DMS53 (cell line): Measurements from ENCODE around the gene TRUB2.
A peak's percentile ranks its signal among the peaks of the same experiment; 100 is the strongest.
"Not testable (repeated sequence)": the region's sequence is repeated elsewhere in the genome, so short reads cannot be mapped to it uniquely, and the experiment has no call there.

Experiments
- DNase-seq: peaks from one replicate; lab custom pipeline; 2025; lab: John Stamatoyannopoulos, UW

Gene TRUB2

DNA sequence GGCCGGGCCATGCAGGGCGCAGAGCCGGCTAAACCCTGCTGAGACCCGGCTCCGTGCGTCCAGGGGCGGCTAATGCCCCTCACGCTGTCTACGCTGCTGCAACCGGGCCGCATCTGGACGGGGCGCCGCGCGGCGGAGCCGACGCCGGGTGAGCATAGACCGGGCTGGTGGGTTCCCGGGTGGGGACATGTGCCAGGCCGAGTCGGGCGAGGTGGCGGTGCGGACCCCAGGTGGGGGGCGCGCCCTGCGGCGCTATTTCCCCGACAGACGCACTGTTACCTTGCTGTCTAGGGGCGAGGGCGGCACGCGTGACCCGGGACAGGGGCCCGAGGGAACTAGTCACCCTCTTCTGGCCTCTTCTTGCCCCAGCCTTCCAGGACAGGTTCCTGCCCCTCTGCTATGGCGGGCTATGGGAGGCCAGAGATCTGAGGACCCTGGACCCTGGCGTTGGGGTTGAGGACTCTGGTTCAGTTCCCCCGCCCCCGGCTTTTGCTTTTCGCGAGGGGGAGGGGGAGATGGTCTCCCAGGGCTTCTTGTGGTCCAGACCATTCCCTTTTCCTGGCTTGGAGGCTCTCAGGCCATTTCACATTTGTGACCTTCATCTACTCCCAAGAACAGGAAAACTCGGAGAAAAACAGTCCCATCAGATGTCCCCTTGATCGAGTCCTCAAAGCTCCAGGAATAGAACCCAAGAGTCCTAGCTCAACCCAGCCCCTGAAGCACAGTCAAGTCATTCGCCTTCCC is 18.6 kb upstream of the TRUB2 start:
- DNase-seq, result peak; percentile 68

DNA sequence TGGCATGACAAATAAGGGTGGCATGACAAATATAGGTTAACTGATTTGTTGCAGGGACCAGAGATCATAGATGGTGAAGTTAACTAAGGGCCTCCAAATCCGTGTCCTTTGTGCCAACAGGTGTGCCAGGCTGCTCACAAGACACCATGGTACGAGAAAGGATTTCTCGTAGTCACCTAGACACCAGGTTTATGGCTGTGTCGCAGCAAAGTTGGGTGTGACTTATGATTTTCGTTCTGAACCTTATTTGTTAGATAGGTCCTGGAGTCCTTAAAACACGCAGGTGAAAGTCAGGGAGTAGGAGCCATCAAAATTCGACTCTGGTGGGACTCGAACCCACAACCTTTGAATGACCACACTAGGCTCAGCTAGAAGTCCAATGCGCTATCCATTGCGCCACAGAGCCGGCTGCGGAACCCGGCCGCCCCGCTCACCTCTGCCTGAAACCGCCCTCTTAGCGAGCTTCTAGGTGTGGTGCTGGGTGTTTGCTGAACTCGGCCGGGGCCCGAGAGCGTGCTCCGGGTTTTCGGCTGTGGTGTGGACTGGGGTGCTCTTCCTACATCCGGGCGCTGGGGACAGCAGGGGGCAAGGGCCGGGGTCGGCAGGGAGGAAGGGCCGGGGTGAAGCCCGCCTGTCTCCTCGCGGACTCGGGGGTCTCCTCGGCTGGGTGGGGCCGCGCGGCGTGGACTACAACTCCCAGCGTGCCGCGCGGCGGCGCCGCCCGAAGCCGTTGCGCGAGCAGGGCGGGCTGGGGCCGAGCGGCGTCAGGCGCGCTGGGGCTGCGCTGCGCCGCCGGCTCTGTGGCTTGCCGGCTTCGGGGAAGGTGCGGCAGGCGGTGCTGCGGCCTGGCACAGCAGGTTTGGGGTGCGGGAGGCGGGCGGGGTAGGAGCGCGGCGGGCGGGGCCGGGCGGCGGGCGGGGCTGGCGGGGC is 17.8 kb upstream of the TRUB2 start, which contains the start of gene SLC27A4:
TSS of gene SLC27A4 (plus strand) at position 767 of the 930 bp plus-strand sequence. CDS start 2,606 bp downstream, outside the sequence.
- peak; percentile 95 for DNase-seq

DNA sequence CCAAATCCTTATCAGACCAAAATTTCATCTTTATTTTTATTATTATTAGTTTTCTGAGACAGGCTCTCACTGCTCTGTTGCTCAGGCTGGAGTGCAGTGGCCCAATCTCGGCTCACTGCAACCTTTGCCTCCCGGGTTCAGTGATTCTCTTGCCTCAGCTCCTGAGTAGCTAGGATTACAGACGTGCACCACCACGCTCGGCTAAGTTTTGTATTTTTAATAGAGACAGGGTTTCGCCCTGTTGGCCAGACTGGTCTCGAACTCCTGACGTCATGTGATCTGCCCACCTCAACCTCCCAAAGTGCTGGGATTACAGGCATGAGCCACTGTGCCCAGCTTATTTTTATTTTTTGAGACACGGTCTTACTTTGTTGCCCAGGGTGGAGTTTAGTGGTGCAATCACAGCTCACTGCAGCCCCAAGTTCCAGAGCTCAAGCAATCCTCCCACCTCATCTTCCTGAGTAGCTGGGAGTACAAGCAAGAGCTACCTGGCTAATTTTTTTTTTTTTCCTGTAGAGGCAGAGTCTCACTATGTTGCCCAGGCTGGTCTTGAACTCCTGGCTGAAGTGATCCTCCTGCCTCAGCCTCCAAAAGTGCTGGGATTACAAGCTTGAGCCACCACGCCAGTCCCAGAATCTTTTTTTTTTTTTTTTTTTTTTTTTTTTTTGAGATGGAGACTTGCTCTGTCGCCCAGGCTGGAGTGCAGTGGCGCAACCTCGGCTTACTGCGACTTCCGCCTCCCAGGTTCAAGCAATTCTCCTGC is 16.8 kb upstream of the TRUB2 start:
- DNase-seq, result not testable (repeated sequence)

DNA sequence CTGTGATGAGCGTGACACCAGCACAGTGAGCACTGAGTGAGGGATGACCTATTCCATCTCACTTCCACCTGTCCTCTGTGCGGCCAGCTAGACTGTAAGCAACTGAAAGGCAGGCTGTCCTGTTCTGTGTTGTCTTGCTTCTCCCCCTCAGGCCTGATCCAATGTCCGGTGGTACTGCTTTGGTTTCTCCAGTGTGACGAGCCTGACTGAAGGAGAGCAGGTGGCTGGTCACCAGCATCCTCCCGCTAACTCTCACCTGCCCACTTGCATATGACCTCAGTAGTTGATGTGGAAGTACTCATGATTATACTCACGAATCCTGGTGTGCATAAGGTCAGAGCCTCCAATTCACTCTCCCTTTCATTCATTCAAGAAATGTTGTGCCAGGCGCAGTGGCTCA is 15.7 kb upstream of the TRUB2 start:
- DNase-seq, result peak; percentile 34

DNA sequence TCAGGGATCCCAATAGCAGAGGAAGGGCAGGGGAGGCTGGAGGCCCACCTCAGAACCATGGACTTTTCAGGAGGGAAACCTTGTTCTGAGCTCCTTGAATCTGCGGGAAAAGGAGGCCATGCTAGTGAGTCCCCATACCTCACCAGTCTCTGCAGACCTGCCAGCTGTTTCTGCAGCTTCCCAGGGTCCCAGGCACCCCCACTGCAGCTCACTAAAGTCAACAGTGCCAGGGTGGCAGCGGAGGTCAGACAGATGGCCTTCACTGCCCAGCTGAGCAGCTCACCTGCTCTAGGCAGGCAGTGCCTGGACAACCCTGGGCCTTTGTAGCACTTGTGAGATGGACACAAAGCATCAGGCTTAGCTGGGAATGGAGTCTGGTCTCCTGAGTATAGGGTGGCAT is 13.7 kb upstream of the TRUB2 start:
- DNase-seq, result no peak

DNA sequence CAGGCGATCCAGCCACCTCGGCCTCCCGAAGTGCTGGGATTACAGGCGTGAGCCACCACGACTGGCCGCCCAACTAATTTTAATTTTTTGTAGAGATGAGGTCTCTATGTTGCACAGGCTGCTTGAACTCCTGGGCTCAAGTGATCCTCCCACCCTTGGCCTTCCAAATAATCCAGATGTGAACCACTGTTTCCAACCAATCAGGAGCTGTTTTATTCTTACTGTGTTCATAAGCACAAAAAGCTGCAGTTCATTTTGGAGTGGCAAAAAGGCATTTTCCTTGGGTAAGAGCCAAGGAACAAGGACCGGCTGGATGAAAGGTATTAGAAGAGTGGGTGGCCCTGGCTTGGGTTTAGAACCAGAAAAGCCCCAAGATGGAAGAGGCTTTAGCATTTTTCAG is 12.9 kb upstream of the TRUB2 start:
- DNase-seq, result no peak

DNA sequence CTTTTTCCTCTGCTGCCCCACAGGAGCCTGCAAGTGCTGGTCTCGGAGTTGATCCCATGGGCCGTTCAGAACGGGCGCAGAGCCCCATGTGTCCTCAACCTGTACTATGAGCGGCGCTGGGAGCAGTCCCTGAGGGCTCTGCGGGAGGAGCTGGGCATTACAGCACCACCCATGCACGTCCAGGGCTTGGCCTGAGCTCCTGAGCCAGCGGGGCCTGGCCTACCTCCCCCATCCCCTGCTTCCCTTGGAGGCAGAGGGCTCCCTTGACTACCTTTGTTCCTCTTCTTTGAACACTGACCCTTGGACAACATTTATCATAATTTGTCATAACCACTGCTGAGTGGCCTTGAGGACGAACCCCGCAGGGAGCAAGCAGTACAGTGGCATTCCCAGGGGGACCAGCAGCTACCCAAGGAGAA is 11.2 kb upstream of the TRUB2 start:
- no peak for DNase-seq

DNA sequence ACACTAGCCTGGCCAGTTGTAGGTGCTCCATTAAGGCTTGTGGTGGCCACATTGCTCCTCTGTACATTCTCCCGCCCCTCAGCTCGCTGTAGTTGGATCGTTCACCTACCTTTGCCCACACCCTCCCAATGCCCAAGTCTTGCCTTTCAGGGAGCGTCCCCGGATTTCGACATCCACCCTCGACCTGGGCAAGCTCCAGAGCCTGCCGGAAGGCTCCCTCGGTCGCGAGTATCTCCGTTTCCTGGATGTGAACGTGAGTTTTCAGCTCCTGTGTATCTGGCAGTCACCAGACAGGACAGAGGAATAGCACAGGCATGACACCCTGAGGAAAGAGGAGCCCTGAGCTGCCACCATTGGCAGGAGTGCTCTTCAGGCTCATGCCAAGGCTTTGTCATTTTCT is 3.4 kb upstream of the TRUB2 start:
- DNase-seq, result no peak

DNA sequence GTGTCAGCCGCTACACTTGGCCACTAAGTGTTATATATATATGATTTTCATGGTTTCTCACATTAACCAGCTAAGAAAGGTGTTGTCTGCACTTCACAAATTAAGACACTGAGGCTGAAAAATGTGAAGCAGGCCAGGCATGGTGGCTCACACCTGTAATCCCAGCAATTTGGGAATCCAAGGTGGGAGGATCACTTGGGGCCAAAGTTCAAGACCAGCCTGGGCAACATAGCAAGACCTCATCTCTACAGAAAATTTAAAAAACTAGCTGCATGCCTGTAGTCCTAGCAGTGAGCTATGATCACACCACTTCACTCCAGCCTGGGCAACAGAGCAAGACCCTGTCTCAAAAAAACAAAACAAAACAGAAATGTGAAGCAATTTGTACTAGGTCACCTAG is 2.2 kb upstream of the TRUB2 start:
- no peak for DNase-seq

DNA sequence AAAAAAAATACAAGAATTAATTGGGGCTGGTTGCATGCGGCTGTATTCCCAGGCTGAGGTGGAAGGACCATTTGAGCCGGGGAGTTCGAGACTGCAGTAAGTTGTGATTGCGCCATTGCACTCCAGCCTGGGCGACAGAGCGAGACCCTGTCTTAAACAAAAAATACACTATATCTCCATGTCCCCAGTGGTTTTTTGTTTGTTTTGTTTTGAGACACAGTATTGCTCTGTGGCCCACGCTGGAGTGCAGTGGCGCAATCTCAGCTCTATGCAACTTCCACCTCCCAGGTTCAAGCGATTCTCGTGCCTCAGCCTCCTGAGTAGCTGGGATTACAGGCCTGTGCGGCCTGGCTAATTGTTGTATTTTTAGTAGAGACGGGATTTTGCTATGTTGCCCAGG is 1.5 kb upstream of the TRUB2 start:
- DNase-seq, result no peak

DNA sequence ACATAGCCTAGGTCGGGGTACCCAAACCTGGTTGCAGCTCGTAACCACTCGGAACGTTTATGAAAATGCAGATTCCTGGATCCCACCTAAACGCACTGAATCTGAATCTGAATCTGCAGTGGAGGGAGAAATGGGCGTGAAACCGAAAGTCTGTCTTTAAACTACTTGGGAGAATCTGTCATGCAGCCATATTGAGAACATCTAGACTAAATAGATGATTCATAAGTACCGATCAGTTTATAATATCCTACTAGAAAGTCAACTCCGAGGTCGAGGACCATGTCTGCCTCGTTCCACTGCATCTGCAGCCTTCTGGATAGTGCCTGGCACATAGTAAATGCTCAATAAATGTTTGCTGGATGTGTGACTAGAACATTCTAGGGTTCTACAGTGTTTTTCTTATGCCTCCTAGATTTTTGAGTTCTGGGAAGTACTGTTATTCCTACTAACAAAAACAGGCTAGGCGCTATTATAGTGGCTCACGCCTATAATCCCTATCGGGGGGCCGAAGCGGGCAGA is 1.0 kb upstream of the TRUB2 start:
- no peak for DNase-seq

DNA sequence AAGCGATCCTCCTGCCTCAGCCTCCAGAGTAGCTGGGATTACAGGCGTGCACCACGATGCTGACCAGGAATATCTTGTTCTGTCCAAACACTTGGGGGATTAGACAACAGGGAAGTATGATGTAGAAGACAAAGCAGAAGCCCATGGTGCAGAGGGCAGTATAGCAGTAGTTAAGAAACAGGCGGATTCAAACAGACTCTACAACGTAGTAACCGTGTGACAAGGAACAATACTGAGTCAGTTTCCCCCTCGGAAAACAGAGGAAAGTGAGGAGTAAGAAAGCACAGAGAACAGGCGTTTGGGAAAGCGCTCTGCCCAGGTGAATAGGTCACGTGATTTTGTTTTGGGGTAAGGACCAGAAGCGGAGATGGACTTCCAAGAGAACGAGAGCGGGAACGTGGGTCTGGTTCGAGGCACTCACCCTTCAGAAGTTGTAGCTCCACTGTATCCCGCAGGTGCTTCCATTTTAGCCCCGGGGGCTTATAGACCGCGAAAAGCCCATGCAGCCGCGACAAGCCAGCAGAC is 306 bp downstream of the TRUB2 start:
- no peak for DNase-seq

DNA sequence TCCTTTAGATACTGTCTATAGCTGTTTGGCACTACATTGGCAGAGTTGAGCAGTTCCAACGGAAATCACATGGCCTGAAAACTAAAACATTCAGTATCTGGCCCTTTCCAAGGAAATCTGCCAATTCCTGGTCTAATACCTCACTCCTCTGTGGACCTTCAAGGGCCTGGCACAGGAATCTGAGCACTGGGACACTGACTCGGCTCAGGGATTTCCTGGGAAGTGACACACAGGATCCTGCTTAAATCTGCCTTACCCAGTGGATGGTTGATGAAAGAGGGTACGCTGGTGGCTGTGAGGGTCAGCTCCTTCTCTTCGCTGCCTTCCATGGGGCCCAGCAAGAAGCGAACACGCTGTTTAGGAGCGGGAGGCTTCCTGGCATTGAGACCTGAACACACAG is 904 bp downstream of the TRUB2 start:
- DNase-seq, result no peak

DNA sequence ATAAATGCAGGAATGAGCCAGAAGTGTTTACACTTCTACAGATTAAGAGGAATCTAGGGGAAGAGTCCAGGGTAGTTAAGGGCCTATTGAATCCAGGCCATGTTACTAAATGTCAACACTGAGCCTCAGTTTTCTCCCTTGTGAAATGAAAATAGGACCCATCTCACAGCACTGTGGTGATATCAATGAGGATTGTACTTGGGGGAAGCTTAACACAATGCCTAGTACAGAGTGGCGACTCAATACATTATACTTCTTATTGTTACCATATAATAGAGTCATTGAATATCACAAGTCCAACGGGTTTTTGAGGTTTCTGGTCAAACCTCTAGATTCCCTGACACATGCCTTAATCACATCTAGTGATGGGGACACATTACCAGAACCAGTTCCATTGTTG is 4.6 kb downstream of the TRUB2 start:
- DNase-seq, result no peak

DNA sequence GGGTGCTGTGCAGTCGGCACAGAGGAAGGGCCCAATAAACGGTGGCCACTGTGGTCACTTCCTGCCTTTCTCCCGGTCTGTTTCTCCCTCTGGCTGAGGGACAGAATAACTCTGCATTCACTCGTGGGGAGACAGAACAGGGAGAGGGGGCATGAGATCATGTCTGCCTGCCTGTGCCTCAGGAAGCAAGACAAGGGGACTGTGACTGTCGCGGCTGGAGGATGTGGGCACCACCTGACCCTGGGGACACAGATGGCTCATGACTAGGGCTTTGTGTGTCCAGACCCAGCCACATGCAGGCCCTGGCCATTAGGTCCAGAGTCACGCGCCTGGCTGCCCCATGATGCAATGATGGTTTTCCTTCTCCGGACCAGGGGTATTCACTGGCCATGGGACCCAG is 5.8 kb downstream of the TRUB2 start:
- DNase-seq, result no peak

DNA sequence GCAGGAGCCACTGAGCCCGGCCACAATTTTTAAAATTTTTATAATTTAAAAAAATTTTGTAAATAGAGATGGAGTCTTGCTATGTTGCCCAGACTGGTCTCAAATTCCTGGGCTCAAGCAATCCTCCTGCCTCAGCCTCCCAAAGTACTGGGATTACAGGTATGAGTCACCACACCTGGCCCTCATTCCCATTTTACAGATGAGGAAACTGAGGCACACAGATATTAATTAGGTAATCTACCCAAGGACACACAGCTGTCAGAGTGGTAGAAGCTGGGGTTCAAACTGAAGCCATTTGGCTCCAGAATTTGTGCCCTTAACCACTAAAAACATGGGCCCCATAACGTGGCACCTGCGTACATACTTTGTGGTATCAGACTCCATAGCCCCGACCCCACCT is 7.5 kb downstream of the TRUB2 start:
- no peak for DNase-seq

DNA sequence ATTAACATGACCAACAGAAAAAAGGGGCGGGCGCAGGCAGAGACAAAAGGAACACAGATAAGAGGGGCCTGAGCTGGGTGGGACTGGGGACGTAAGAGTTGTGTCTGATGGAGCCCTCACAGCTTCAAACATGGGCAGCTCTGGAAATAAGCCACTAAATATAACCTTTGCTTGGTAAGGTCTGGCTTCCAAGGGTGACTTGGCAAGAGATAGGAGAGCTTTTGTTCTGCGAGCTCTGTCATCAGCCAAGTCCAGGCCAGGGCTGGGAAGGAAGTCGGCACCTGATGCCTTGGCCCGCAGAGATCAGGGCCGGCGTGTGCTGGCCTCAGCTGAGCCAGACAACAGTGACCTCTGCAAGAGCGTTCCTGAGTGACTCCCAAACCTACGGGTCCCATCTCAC is 11.8 kb downstream of the TRUB2 start:
- DNase-seq, result no peak

DNA sequence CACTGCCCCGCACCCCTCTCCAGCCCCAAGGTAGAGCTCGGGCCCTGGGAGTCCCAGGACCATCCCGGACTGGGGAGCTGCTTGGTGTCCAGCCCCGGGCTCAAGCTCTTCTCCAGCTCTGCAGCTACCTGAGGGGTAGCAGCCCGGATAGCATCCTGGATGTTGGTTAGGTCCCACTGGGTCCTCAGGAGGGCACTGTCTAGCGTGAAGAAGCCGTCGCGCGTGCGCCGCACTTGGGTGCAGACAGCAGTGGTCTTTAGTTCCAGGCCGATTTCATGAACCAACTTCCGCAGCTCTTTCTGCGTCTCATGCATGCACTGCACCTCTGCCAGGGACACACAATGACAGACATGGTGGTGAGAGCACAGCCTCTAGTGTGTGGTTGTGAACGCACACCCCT is 12.7 kb downstream of the TRUB2 start:
- no peak for DNase-seq

DNA sequence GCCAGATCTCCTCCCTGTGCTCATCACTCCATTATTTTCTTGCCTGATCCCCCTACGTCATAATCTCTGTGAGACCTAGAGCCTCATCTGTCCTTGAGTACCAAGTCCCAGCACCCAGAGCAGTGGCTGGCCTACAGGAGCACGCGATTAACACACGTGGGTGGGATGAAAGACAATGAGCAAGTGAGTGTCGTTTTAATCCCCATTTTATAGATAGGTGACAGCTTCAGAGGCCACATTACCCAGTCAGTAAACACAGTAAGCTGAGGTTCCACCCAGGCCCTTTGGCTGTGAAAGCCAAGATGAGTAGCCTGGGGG is 17.3 kb downstream of the TRUB2 start:
- no peak for DNase-seq

DNA sequence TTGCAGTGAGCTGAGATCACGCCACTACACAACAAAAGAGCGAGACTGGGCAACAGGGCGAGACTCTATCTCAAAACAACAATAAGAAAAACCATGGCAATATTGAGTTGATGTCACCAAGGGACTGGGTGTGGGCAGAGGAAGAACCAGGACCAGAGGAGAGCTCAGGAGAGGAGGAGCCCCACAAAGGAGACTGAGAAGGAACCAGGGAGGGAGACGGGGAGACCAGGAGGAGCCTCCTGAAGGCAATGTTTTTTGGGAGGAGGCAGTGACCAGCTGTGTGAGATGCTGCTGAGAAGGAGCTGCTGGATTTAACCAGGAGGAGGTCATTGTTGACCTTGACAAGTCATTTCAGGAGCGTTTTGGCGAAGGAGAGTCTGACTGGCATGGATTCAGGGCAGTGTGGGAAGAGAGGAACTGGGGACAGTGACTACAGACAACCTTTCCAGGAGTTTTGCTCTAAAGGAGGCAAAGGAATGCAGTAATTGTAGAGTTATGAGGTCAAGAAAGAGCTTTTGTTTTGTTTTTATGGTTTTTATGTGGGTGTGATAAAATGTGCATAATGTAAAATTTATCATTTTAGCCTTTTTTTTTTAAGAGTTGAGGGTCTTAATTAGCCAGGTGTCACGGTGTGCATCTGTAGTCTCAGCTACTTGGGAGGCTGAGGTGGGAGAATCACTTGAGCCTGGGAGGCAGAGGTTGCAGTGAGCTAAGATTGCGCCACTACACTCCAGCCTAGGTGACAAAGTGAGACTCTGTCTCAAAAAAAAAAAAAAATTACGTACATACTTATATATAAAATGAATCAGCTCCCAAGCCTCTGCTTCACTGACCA is 17.9 kb downstream of the TRUB2 start:
- no peak for DNase-seq
